B cell (primary cell): ENCODE measurements around the gene FCRL6. TPM values are rescaled to one million over a fixed set of nuclear protein-coding genes. Genes with fewer than 3 reads are reported as not detected.

Experiments
- ATAC-seq: fragments of 200-7000 bp; cut with Tn5 transposase; one replicate; pipeline ENCODE4 v1.10.0; 2021; ENCODE audit warnings: low read depth, mild to moderate bottlenecking, moderate number of reproducible peaks, moderate library complexity
- CTCF ChIA-PET: fragments of 350-600 bp; sonication (Branson Sonifier 250); formaldehyde crosslinking; loops from one replicate; lab custom pipeline; 2021; ENCODE audit warnings: antibody characterized with exemption, inconsistent platforms; lab: Charles Lee
- POLR2A ChIA-PET: fragments of 350-600 bp; sonication (Branson Sonifier 250); formaldehyde crosslinking; loops from one replicate; lab custom pipeline; 2021; ENCODE audit warnings: antibody characterized with exemption; lab: Charles Lee
- DNase-seq: peaks from one replicate; pipeline ENCODE4 v3.0.0; 2013
- H2AFZ ChIP-seq: 2 replicates; pipeline ENCODE4 v1.6.1; 2012; ENCODE audit warnings: mild to moderate bottlenecking, low read depth, low read length; ENCODE audit not compliant: insufficient read depth, poor library complexity, severe bottlenecking
- H3K27ac ChIP-seq, 2 donors: 1 replicate in 1 of 2; 2 replicates in 1 of 2; pipeline ENCODE4 v1.5.1; 2012 to 2013; ENCODE audit warnings: low read length in 2 of 2, mild to moderate bottlenecking in 2 of 2, moderate library complexity in 1 of 2
- H3K27me3 ChIP-seq, 4 experiments: fragments of 200-600 bp in 1 of 4; sonication (generic) in 1 of 4; replicated peaks in 1 of 4; 1 replicate in 2 of 4; 2 replicates in 2 of 4; pipeline versions ENCODE4 v1.6.1 to v1.7.0; 2013 to 2016; ENCODE audit warnings: low read length in 3 of 4, mild to moderate bottlenecking in 2 of 4, mixed read lengths in 1 of 4, moderate library complexity in 1 of 4; ENCODE audit not compliant: insufficient read depth in 4 of 4, control insufficient read depth in 3 of 4; ENCODE audit errors: control extremely low read depth in 1 of 4
- H3K36me3 ChIP-seq, 2 experiments: replicated peaks in 1 of 2; 1 replicate in 1 of 2; 2 replicates in 1 of 2; pipeline versions ENCODE4 v1.6.1 to v1.7.1; 2013; ENCODE audit warnings: low read length in 1 of 2; ENCODE audit not compliant: insufficient read depth in 2 of 2, control insufficient read depth in 1 of 2; ENCODE audit errors: control extremely low read depth in 1 of 2, extremely low read depth in 1 of 2
- H3K4me1 ChIP-seq, 2 donors: fragments of 200-600 bp in 1 of 2; sonication (generic) in 1 of 2; 1 replicate in 1 of 2; 2 replicates in 1 of 2; pipeline versions ENCODE4 v1.5.1 to v1.6.1; 2013 to 2017; ENCODE audit warnings: low read length in 2 of 2; ENCODE audit not compliant: control insufficient read depth in 2 of 2, insufficient read depth in 2 of 2
- H3K4me2 ChIP-seq: replicated peaks from 2 replicates; pipeline ENCODE3; 2012; ENCODE audit warnings: mild to moderate bottlenecking, low read depth, low read length; ENCODE audit not compliant: poor library complexity, severe bottlenecking
- H3K4me3 ChIP-seq, 5 experiments: fragments of 200-600 bp in 1 of 5; sonication (generic) in 1 of 5; 1 replicate in 3 of 5; 2 replicates in 2 of 5; pipeline versions ENCODE4 v1.5.1 to v1.7.0; 2011 to 2016; ENCODE audit warnings: low read length in 4 of 5, mild to moderate bottlenecking in 4 of 5, low read depth in 2 of 5, control low read depth in 1 of 5, moderate library complexity in 1 of 5; ENCODE audit not compliant: insufficient read depth in 1 of 5; ENCODE audit errors: control extremely low read depth in 1 of 5, extremely low read depth in 1 of 5
- H3K79me2 ChIP-seq: fragments of 200-600 bp; sonication (generic); one replicate; pipeline ENCODE4 v1.6.0; 2016; ENCODE audit warnings: low read length; ENCODE audit not compliant: control insufficient read depth, insufficient read depth
- H3K9ac ChIP-seq: fragments of 200-600 bp; sonication (generic); 2 replicates; pipeline ENCODE4 v1.6.1; 2017; ENCODE audit warnings: mild to moderate bottlenecking, low read length, moderate library complexity
- H3K9me3 ChIP-seq, 3 donors: one replicate each; pipeline versions ENCODE4 v1.6.1 to v1.7.1; 2013; ENCODE audit warnings: low read length in 2 of 3; ENCODE audit not compliant: control insufficient read depth in 2 of 3, insufficient read depth in 1 of 3; ENCODE audit errors: control extremely low read depth in 1 of 3
- H4K20me1 ChIP-seq: 2 replicates; pipeline ENCODE4 v1.6.0; 2012; ENCODE audit warnings: mild to moderate bottlenecking, low read length; ENCODE audit not compliant: insufficient read depth, control insufficient read depth, poor library complexity, severe bottlenecking
- H3K27ac Mint-ChIP-seq: one replicate; pipeline ENCODE4 v1.8.0; 2021; ENCODE audit warnings: mixed read lengths
- H3K27me3 Mint-ChIP-seq: one replicate; pipeline ENCODE4 v1.8.0; 2021; ENCODE audit warnings: mixed read lengths
- H3K4me1 Mint-ChIP-seq: one replicate; pipeline ENCODE4 v1.8.0; 2021; ENCODE audit warnings: mixed read lengths
- H3K4me3 Mint-ChIP-seq: one replicate; pipeline ENCODE4 v1.8.0; 2021; ENCODE audit warnings: mixed read lengths
- H3K9me3 Mint-ChIP-seq: one replicate; pipeline ENCODE4 v1.8.0; 2022; ENCODE audit warnings: mixed read lengths; ENCODE audit not compliant: insufficient read depth
- EZH2 ChIP-seq: IDR thresholded peaks from 2 replicates; pipeline ENCODE4 v1.6.1; 2012; ENCODE audit warnings: borderline replicate concordance, low read depth, mild to moderate bottlenecking, moderate library complexity, low read length; ENCODE audit not compliant: insufficient read depth, poor library complexity, severe bottlenecking
- WGBS: methylation state at CpG from one replicate; pipeline ENCODE4 v1.1.5; 2013; ENCODE audit warnings: missing lambda C conversion rate; ENCODE audit not compliant: insufficient coverage; 5-methylcytosine and 5-hydroxymethylcytosine counted together
- intact Hi-C: fragments of 100-400 bp; cut with micrococcal nuclease; formaldehyde crosslinking; loops from one replicate; pipeline ENCODE4 v1.10.0; 2022
- polyA plus RNA-seq: library from polyadenylated mRNA; depleted of rRNA; stranded (reverse); fragments of >200 nt; gene quantifications from 2 replicates; pipeline ENCODE4 v1.2.3, GENCODE V29; 2012
- total RNA-seq, 2 donors: library from RNA; stranded (reverse); fragments of 120-200 nt in 1 of 2; gene quantifications; 1 replicate in 1 of 2; 2 replicates in 1 of 2; pipeline versions ENCODE4 v1.2.3 to v1.2.4, GENCODE V29; 2013 to 2022
- TF ChIP-seq, protein P1 (sequence below): fragments of 200-600 bp; IDR thresholded peaks from one replicate; pipeline ENCODE4 v1.8.0; 2022; ENCODE audit warnings: antibody characterized with exemption, mild to moderate bottlenecking

Gene FCRL6
- total and polyA plus RNA-seq, 2 donors (not counting 1 experiment from before 2014, with no cell fraction given): 0.81 TPM; not detected in 1

GRCh38 chr1:159815926-159816325, 13.8 kb downstream of the FCRL6 start:
- peaks cover 39% of the 10 kb centered on the region for H3K27me3 Mint-ChIP-seq
- Histone ChIP-seq H3K79me2 (no peaks in the 10 kb centered on the region), H3K27ac (no peak overlapping the region), H4K20me1 (no peaks in the 10 kb centered on the region), H3K36me3 (no peaks in the 10 kb centered on the region), H3K27me3 (peaks cover 0 to 11% (median 2%) of the 10 kb centered on the region in 4 experiments), H3K4me1 (no peaks in the 10 kb centered on the region), H3K4me2 (no peak overlapping the region), H3K9me3 (no peaks in the 10 kb centered on the region), H3K4me3 (no peak overlapping the region), H3K9ac (no peak overlapping the region), H2AFZ (no peak overlapping the region)
- no peak overlapping the region for H3K27ac Mint-ChIP-seq
- H3K4me1 Mint-ChIP-seq: no peaks in the 10 kb centered on the region
- no peak for TF ChIP-seq EZH2
- TF ChIP-seq, protein P1, sequence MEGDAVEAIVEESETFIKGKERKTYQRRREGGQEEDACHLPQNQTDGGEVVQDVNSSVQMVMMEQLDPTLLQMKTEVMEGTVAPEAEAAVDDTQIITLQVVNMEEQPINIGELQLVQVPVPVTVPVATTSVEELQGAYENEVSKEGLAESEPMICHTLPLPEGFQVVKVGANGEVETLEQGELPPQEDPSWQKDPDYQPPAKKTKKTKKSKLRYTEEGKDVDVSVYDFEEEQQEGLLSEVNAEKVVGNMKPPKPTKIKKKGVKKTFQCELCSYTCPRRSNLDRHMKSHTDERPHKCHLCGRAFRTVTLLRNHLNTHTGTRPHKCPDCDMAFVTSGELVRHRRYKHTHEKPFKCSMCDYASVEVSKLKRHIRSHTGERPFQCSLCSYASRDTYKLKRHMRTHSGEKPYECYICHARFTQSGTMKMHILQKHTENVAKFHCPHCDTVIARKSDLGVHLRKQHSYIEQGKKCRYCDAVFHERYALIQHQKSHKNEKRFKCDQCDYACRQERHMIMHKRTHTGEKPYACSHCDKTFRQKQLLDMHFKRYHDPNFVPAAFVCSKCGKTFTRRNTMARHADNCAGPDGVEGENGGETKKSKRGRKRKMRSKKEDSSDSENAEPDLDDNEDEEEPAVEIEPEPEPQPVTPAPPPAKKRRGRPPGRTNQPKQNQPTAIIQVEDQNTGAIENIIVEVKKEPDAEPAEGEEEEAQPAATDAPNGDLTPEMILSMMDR: no peak
- ChIA-PET CTCF (interaction anchor here (0.9 to 1.3 kb wide), 2 partner anchors 17 to 192 kb away, joined by 3 to 4 read pairs; no protein-coding TSS in a partner anchor), POLR2A (no interaction called here)
- intact Hi-C loops: no loop called here
- ATAC-seq: no peak
- H3K9me3 Mint-ChIP-seq: no peaks in the 10 kb centered on the region
- H3K4me3 Mint-ChIP-seq: no peak overlapping the region
- no peak for DNase-seq
- 100% methylated on average over 1 of the region's 8 CpGs for WGBS

GRCh38 chr1:159817276-159818041, 15.3 kb downstream of the FCRL6 start:
- H3K27ac Mint-ChIP-seq: no peak overlapping the region
- Histone ChIP-seq H3K9me3 (no peaks in the 10 kb centered on the region), H3K36me3 (no peaks in the 10 kb centered on the region), H4K20me1 (no peaks in the 10 kb centered on the region), H3K4me1 (no peaks in the 10 kb centered on the region), H2AFZ (no peak overlapping the region), H3K27me3 (peaks cover 0 to 6% (median 0%) of the 10 kb centered on the region in 4 experiments), H3K4me3 (no peak overlapping the region), H3K9ac (no peak overlapping the region), H3K79me2 (no peaks in the 10 kb centered on the region), H3K4me2 (no peak overlapping the region), H3K27ac (no peak overlapping the region)
- POLR2A ChIA-PET: interaction anchor here (0.6 kb wide), 1 partner anchor 40 kb away, joined by 3 read pairs; no protein-coding TSS in a partner anchor
- TF ChIP-seq, protein P1: no peak
- TF ChIP-seq EZH2: no peak
- ATAC-seq (no peak), DNase-seq (no peak)
- WGBS: 80% methylated on average over 2 of the region's 11 CpGs
- H3K9me3 Mint-ChIP-seq: no peaks in the 10 kb centered on the region
- intact Hi-C loops: no loop called here
- no peak overlapping the region for H3K4me3 Mint-ChIP-seq
- CTCF ChIA-PET: interaction anchor here (0.7 to 1.3 kb wide), 2 partner anchors 190 to 255 kb away, joined by 3 read pairs; no protein-coding TSS in a partner anchor
- no peaks in the 10 kb centered on the region for H3K4me1 Mint-ChIP-seq
- H3K27me3 Mint-ChIP-seq: peaks cover 38% of the 10 kb centered on the region
